PC-9 (cell line): ENCODE results near the gene SLC41A1. TPM values are rescaled to one million over a fixed set of nuclear protein-coding genes. Genes with fewer than 3 reads are reported as not detected.

ENCODE experiments used
- BruUV-seq: library from RNA; stranded (reverse); fragments of 400-500 nt; replicated peaks from 2 replicates; lab custom pipeline; 2021; lab: Mats Ljungman, UMichigan
- CTCF ChIA-PET: fragments of 300-600 bp; sonication (Branson Sonifier 250); formaldehyde crosslinking; loops from one replicate; lab custom pipeline; 2022; ENCODE audit warnings: antibody characterized with exemption; lab: Charles Lee
- POLR2A ChIA-PET: fragments of 300-600 bp; sonication (Branson Sonifier 250); formaldehyde crosslinking; loops from one replicate; lab custom pipeline; 2022; ENCODE audit warnings: antibody characterized with exemption; ENCODE audit not compliant: unreplicated experiment; lab: Charles Lee
- DNase-seq, 2 experiments: peaks; one replicate each; pipeline versions ENCODE4 v3.0.0 to v3.0.0-alpha.2; 2015 to 2022; ENCODE audit warnings: mixed read lengths in 1 of 2
- H2AFZ ChIP-seq: fragments of 200-600 bp; sonication (generic); 2 replicates; pipeline ENCODE4 v1.8.1; 2017; ENCODE audit warnings: antibody characterized with exemption
- H3F3A ChIP-seq: fragments of 200-600 bp; sonication (generic); 2 replicates; pipeline ENCODE4 v1.8.1; 2017; ENCODE audit warnings: antibody characterized with exemption, mild to moderate bottlenecking, low read depth; ENCODE audit not compliant: insufficient read depth
- H3K27ac ChIP-seq: fragments of 200-600 bp; sonication (generic); 2 replicates; pipeline ENCODE4 v1.6.1; 2016; ENCODE audit warnings: mixed run types
- H3K27me3 ChIP-seq: fragments of 200-600 bp; sonication (generic); 2 replicates; pipeline ENCODE4 v1.6.1; 2016; ENCODE audit warnings: low read depth, mixed run types; ENCODE audit not compliant: insufficient read depth
- H3K36me3 ChIP-seq: fragments of 200-600 bp; sonication (generic); 2 replicates; pipeline ENCODE4 v1.6.1; 2016; ENCODE audit warnings: low read depth, mixed run types
- H3K4me1 ChIP-seq: fragments of 200-600 bp; sonication (generic); replicated peaks from 2 replicates; pipeline ENCODE4 v1.6.1; 2016; ENCODE audit warnings: mixed run types; ENCODE audit not compliant: insufficient read depth
- H3K4me2 ChIP-seq: fragments of 200-600 bp; sonication (generic); 2 replicates; pipeline ENCODE4 v1.6.1; 2017; ENCODE audit warnings: mixed run types
- H3K4me3 ChIP-seq: fragments of 200-600 bp; sonication (generic); 2 replicates; pipeline ENCODE4 v1.6.1; 2016; ENCODE audit warnings: mixed run types
- H3K79me2 ChIP-seq: fragments of 200-600 bp; sonication (generic); 2 replicates; pipeline ENCODE4 v1.6.1; 2017; ENCODE audit warnings: low read depth, mixed run types
- H3K9me2 ChIP-seq: fragments of 200-600 bp; sonication (generic); 2 replicates; pipeline ENCODE4 v1.8.1; 2017; ENCODE audit warnings: mild to moderate bottlenecking; ENCODE audit not compliant: insufficient read depth
- H3K9me3 ChIP-seq: fragments of 200-600 bp; sonication (generic); 2 replicates; pipeline ENCODE4 v1.8.1; 2016; ENCODE audit warnings: low read depth; ENCODE audit not compliant: insufficient read depth
- H4K20me1 ChIP-seq: fragments of 200-600 bp; sonication (generic); 2 replicates; pipeline ENCODE4 v1.8.1; 2017; ENCODE audit not compliant: insufficient read depth
- EZH2 ChIP-seq: fragments of 200-600 bp; sonication (generic); IDR thresholded peaks from 2 replicates; pipeline ENCODE4 v1.8.0; 2017; ENCODE audit warnings: antibody characterized with exemption, low read depth
- intact Hi-C: fragments of 100-400 bp; cut with micrococcal nuclease; formaldehyde crosslinking; loops from one replicate; pipeline ENCODE4 v1.10.0; 2022; ENCODE audit not compliant: unreplicated experiment
- total RNA-seq: library from RNA; stranded (reverse); gene quantifications from 2 replicates; pipeline ENCODE4 v1.2.3, GENCODE V29; 2021
- TF ChIP-seq, protein P1 (sequence below): fragments of 200-600 bp; sonication (generic); conservative IDR thresholded peaks from 2 replicates; pipeline ENCODE4 v1.6.1; 2017; ENCODE audit warnings: mixed run types, antibody characterized with exemption, mild to moderate bottlenecking, moderate library complexity

Gene SLC41A1
- total RNA-seq, 1 experiment from 2014 or later, result 34.5 TPM

- ChIA-PET CTCF (no interaction called here), POLR2A (no interaction called here)
- DNase-seq, result no peak
- no peaks in the 10 kb centered on the region for H3K9me2 ChIP-seq
- H3K27me3 ChIP-seq, result no peaks in the 10 kb centered on the region
- no peak overlapping the region for H2AFZ ChIP-seq
- no peaks in the 10 kb centered on the region; the same call in 1 of the 2 replicates for H3F3A ChIP-seq
- H3K9me3 ChIP-seq, result no peaks in the 10 kb centered on the region
- no peak overlapping the region for H3K4me2 ChIP-seq
- no peaks in the 10 kb centered on the region for H3K79me2 ChIP-seq
- intact Hi-C loops, result no loop called here
- H3K4me3 ChIP-seq, result no peak overlapping the region
- no peaks in the 10 kb centered on the region for H4K20me1 ChIP-seq
- H3K4me1 ChIP-seq, result no peaks in the 10 kb centered on the region; the same call in 1 of the 2 replicates
- BruUV-seq, result no TSS peak
- H3K27ac ChIP-seq, result no peak overlapping the region
- no peaks in the 10 kb centered on the region for H3K36me3 ChIP-seq
- TF ChIP-seq, protein P1, sequence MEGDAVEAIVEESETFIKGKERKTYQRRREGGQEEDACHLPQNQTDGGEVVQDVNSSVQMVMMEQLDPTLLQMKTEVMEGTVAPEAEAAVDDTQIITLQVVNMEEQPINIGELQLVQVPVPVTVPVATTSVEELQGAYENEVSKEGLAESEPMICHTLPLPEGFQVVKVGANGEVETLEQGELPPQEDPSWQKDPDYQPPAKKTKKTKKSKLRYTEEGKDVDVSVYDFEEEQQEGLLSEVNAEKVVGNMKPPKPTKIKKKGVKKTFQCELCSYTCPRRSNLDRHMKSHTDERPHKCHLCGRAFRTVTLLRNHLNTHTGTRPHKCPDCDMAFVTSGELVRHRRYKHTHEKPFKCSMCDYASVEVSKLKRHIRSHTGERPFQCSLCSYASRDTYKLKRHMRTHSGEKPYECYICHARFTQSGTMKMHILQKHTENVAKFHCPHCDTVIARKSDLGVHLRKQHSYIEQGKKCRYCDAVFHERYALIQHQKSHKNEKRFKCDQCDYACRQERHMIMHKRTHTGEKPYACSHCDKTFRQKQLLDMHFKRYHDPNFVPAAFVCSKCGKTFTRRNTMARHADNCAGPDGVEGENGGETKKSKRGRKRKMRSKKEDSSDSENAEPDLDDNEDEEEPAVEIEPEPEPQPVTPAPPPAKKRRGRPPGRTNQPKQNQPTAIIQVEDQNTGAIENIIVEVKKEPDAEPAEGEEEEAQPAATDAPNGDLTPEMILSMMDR, result no peak
- no peak for TF ChIP-seq EZH2
Observed at GRCh38 chr1:205767248-205767647, 45.8 kb downstream of the SLC41A1 start.

- no peak overlapping the region for H3K27ac ChIP-seq
- H3K4me2 ChIP-seq, result no peak overlapping the region
- no peaks in the 10 kb centered on the region; the same call in 1 of the 2 replicates for H3F3A ChIP-seq
- H3K4me1 ChIP-seq, result no peaks in the 10 kb centered on the region; the same call in 1 of the 2 replicates
- CTCF ChIA-PET, result no interaction called here
- no peaks in the 10 kb centered on the region for H3K36me3 ChIP-seq
- no peak overlapping the region for H3K4me3 ChIP-seq
- no peak overlapping the region for H2AFZ ChIP-seq
- H3K9me2 ChIP-seq, result no peaks in the 10 kb centered on the region
- H4K20me1 ChIP-seq, result no peaks in the 10 kb centered on the region
- BruUV-seq, result no TSS peak
- no peaks in the 10 kb centered on the region for H3K27me3 ChIP-seq
- intact Hi-C loops, result no loop called here
- no peaks in the 10 kb centered on the region for H3K9me3 ChIP-seq
- DNase-seq, result no peak
- POLR2A ChIA-PET, result interaction anchor here (0.6 kb wide), 1 partner anchor 185 kb away, joined by 7 read pairs; no protein-coding TSS in a partner anchor
- H3K79me2 ChIP-seq, result no peaks in the 10 kb centered on the region
- TF ChIP-seq, protein P1, result no peak
- TF ChIP-seq EZH2, result no peak
Observed at GRCh38 chr1:205766570-205766969, 46.4 kb downstream of the SLC41A1 start.

DNA sequence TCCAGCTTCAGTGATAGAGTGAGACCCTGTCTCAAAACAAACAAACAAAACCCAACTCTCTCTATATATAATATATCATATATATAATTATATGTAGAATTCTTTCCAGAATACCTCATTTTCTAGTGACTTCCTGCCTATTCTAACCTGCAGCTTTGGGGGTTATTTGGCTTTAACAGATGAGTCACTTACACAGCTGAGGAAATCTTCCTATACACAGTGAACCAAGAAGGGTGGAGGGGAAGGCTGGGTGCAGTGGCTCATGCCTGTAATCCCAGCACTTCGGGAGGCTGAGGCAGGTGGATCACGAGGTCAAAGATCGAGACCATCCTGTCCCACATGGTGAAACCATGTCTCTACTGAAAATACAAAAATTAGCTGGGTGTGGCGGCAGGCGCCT lies 47.0 kb downstream of the SLC41A1 start:
- CTCF ChIA-PET, result no interaction called here
- DNase-seq, result no peak

More for the DNA sequence above, 47.0 kb downstream of the SLC41A1 start:
- Histone ChIP-seq H3K9me3 (no peaks in the 10 kb centered on the region), H2AFZ (no peak overlapping the region), H3F3A (no peaks in the 10 kb centered on the region; the same call in 1 of the 2 replicates), H3K4me3 (no peak overlapping the region), H3K4me2 (no peak overlapping the region), H4K20me1 (no peaks in the 10 kb centered on the region), H3K27me3 (no peaks in the 10 kb centered on the region), H3K9me2 (no peaks in the 10 kb centered on the region), H3K27ac (no peak overlapping the region), H3K36me3 (no peaks in the 10 kb centered on the region), H3K4me1 (no peaks in the 10 kb centered on the region; the same call in 1 of the 2 replicates), H3K79me2 (no peaks in the 10 kb centered on the region)
- POLR2A ChIA-PET, result interaction anchor here (0.6 kb wide), 3 partner anchors 17 to 223 kb away, joined by 7 to 23 read pairs (median 8); no protein-coding TSS in a partner anchor
- no peak for TF ChIP-seq EZH2
- TF ChIP-seq, protein P1, result no peak
- no TSS peak for BruUV-seq
- intact Hi-C loops, result no loop called here
